ENCODE measurements around the gene TPSD1.
A peak's percentile ranks its signal among the peaks of the same experiment; 100 is the strongest.

The TPSD1 gene

DNA sequence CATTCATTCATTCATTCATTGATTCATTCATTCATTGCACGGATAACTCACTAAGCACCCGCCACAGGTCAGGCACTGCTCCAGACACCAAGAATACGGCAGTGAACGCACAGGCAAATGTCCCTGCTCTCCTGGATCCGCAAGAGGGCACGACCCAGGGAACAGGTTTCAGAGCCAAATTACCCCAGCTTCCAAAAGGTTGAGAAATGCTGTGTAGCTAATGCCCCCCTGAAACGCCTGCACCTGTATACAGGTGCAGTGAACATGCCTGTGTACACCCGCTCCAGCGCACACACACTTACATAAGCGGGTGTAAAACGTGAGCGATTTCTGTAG is 44.0 kb downstream of the TPSD1 start:
- no peak for DNase-seq (ENCODE audit: low read depth)

DNA sequence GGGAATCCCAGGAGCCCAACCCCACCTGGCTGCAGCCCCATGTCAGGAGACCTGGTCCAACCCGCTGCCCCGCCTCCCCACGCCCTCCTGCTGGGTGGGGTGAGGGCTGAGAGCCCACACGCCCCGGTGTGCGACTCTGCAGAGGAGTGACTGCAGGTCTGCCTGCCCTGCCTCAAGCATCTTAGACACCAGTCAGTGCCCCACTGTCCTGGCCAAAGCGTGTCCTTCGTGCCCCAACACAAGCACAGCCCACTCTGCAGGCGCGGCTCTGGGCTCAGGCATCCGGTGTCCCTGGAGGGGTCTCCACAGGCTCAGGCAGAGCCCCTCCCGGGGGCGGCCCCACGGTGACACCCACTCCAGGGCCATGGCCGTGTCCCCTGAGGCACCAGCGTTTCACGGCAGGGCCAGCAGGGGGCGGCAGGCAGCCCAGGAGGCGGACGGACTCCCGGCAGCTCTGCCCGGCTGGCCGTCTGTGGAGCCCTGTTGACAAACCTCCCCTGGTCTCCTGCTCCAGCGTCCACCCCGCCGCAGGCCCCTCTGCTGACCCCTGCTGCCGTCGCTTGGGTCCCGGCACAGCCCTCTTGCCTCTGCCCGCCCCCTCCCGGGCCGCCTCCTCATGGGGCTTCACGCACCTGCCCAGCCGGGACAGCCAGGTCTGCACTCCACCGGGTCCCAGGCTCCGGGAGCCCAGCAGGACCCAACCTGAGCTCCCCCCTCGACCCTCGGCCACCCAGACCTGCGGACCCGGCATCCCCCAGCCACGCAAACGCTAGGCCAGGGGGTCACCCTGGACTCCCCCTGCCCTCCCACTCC is 45.0 kb downstream of the TPSD1 start:
- DNase-seq (ENCODE audit: low read depth): peak; percentile 73

DNA sequence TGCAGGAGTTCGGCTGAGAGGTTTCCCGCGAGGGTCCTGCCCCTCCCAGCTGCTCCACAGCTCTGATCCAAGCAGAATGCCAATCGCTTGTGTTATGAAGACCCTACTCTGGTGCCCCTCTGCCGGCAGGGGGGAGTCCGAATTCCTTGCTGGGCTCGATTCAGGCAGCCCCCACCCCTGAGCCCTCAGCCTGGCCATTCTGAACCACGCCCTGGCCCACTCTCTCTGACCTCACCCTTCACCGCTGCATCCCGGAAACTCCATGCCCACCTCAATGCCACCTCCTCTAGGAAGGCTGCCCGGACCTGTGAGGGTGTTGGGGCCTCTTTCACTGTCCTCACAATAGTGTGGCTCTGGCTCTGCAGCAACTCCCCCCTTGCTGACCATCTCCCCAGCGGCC is 45.7 kb downstream of the TPSD1 start:
- DNase-seq (ENCODE audit: low read depth): no peak

DNA sequence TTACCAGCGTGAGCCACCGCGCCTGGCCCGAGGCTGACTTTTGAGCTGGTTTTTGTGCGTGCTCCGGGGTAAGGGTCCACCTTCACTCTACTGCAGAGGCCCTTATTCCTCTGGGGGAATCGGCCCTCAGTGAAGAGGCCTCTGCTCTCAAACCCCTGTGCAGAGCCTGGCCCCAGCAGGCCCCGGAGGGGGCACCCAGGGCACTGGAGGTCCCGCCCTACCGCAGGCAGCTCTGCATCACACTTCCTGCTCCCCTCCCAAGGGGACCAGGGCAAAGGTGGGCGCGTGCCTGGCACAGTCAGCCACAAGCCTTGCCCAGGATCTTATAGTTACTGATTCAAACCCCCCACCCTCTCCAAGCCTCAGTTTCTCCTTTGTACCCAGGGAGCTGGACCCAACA is 50.0 kb downstream of the TPSD1 start:
- DNase-seq (ENCODE audit: low read depth): no peak

DNA sequence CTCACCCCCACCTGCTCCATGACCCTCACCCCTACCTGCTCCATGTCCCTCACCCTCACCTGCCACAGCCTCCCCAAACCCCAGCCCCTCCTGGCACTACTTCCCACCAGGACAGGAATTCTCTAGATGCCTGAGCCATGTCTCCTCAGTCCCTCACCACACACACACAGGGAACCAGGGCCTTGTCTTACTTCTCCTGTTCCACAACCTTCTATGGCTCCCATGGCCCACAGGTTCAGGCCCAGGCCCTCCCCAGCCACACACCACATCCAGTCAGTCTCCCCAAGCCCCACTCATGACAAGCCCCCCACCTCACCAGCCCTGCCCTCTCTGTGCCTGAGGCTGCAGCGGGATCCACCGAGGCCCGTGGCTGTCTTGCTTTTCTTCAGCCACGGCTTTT is 50.5 kb downstream of the TPSD1 start:
- DNase-seq (ENCODE audit: low read depth): no peak

DNA sequence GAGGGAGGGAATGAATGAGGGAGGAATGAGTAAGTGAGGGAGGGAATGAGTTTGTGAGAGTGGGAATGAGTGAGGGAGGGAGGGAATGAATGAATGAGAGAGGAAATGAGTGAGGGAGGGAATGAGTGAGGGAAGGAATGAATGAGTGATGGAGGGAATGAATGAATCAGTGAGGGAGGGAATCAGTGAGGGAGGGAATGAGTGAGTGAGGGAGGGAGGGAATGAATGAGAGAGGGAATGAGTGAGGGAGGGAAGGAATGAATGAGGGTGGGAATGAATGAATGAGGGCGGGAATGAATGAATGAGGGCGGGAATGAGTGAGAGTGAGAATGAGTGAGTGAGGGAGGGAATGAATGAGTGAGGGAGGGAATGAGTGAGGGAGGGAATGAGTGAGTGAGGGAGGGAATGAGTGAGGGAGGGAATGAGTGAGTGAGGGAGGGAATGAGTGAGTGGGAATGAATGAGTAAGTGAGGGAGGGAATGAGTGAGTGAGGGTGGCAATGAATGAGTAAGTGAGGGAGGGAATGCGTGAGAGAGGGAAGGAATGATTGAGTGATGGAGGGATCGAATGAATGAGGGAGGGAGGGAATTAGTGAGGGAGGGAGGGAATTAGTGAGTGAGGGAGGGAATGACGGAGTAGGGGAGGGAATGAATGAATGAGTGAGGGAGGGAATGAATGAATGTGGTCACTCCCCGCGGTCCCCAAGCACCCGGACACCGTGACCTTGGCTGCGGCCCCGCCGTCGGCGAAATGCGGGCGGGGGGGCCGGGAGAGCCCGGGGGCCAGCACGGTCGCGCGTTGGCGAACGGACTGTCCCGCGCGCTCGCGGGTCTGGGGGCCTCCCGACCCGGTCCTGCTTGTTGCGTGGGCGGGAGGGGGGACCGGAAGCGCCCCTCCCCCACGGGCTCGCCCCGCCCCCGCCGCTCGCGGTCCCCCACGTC is 52.4 kb downstream of the TPSD1 start:
- DNase-seq (ENCODE audit: low read depth): no peak
